Renal cortical epithelial cell (primary cell): ENCODE measurements around the gene YKT6. TPM values are rescaled to one million over a fixed set of nuclear protein-coding genes. Genes with fewer than 3 reads are reported as not detected.

Experiments
- DNase-seq: peaks from one replicate; pipeline ENCODE4 v3.0.0-alpha.2; 2011; ENCODE audit warnings: low read depth
- total RNA-seq: library from RNA; depleted of rRNA; stranded (reverse); fragments of >200 nt; gene quantifications from 2 replicates; pipeline ENCODE4 v1.2.3, GENCODE V29; 2014

Gene YKT6
- total RNA-seq, 1 donor from 2014 or later = 85.9 TPM

DNA sequence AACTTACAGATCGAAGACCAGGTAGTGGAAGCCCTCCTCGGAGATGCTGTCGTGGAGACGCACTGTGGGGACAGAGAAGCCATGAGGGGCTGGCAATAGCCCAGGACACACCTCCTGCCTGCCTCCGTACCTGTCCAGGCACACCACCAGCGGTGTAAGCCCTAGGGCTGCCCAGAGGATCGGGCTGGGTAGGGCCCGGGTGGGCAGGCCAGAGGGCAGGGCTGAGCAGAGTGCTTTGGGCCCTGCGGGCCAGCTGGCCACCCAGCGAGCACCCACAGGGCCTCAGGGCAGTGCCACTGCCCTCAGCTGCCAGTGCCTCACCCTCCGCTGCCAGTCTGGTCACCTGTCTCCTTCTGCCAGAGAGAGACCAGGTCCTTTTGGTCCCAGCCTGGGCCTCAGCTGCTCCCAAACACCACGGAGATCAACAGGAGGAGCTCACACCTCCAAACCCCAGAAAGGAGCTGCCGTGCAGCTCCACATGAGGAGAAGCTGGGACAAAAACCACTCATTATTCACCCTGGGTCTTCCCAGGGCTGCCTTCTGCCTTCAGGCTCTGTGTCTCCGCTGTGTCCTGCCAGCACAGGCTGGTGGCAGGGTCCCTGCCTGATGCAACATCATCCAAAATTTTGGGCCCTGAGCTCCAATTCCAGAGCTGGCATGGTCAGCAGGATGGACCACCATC, 58.2 kb downstream of the YKT6 start:
- DNase-seq = no peak

DNA sequence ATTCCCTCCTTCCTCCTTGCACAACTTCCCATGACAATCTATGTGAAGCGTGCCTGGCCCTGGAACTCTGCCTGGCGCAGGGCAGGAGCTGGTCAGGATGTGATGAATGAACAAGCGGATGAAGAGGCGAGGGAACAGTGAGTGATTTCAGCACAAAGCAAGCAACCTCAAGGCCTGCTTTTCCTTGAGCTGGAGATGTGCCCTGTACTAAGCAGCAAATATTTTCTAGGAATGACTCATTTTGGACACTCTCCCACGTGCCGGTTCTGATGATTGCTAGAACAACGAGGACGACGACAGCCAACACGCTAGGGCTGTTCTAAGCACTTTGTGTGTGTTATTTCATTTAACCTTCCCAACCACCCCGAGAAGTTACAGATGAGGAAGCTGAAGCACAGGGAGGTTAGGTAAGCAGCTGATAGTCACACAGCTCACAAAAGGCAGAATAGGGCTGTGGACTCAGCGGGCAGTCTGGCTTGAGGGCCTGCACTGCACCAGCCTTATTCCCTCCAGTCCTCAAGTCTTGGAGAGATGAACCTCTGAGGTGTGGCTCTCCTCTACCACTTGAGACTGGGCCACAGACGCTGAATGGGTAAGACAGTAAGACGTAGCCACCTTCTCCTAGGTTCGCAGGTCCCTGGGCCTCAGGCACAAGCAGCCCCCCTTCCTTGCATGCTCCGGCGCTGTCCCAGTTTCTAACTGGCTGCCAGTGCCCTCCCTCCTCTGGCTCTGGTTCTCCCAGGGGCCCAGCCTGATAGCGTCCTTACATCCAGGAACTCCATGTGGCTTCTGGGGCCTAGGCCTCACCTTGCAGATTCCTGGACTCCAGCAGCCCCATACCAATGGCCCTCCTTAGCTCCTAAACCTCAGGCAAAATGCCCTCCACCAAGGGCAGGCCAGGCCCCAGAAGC, 59.0 kb downstream of the YKT6 start:
- DNase-seq = peak; percentile 53

DNA sequence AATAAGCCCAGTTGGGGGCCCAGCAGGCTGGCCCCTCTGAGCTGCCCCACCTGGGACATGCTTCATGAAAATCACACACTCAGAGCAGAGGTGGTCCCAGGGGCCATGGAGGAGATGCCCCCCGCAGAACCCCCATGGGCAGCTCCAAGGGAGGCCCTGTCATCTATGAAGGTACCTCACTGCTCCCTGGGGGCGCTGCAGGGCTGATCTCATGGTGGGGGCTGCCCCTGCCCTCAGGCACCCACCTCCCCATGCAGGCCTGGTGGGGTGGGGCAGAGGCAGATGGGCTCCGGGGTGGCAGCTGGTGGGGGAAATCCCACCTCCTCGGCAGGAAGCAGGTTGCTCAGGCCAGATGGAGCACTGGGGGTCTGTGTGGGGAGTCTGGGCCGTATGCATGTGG, 60.5 kb downstream of the YKT6 start:
- DNase-seq = no peak

DNA sequence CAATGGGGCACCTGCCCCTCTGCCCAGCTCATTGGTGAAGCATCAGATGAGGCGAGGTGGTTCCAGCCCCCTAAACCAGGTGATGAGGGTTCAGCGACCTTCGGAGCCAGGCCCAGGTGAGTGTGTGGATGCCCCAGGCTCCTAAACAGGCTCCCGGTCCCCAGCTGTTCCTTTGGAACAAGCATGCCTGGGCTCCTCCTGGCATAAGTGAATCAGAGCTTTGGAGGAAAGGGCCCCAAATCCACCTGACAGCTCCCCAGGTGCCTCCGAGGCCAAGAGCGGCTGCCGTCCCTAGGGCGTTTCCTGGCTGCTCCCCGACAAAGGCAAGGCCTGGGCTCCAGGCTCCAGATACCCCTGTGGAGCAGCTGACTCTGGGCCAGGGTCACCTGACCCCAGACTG, 61.3 kb downstream of the YKT6 start:
- no peak for DNase-seq

- DNase-seq = no peak
Measured at GRCh38 chr7:44263326-44264082, 62.7 kb downstream of the YKT6 start.

Other genes with a start within 250 kb of the YKT6 start
- gene SPDYE1, start 203.1 kb upstream of the YKT6 start, total RNA-seq = not detected in 2 replicates
- gene DBNL, start 156.3 kb upstream of the YKT6 start, total RNA-seq = 158 and 181 TPM in 2 replicates
- gene PGAM2, start 135.4 kb upstream of the YKT6 start, total RNA-seq = 0.15 TPM in 1 of 2 replicates, not detected in the other
- 8.0 and 15.3 TPM in 2 replicates for gene POLM, start 118.4 kb upstream of the YKT6 start, total RNA-seq
- gene AEBP1, start 96.6 kb upstream of the YKT6 start, total RNA-seq = 3.5 and 19.0 TPM in 2 replicates
- gene POLD2, start 77.4 kb upstream of the YKT6 start, total RNA-seq = 58.3 and 58.9 TPM in 2 replicates
- gene MYL7, start 59.6 kb upstream of the YKT6 start, total RNA-seq = not detected in 2 replicates
- 0.10 TPM in 1 of 2 replicates, not detected in the other for gene GCK, start 11.5 kb upstream of the YKT6 start, total RNA-seq
- gene CAMK2B, start 124.6 kb downstream of the YKT6 start, total RNA-seq = 0.20 and 1.6 TPM in 2 replicates